Vagina (tissue), 2 donors: Measurements from ENCODE around the gene MAST4. TPM values are rescaled to one million over a fixed set of nuclear protein-coding genes. Genes with fewer than 3 reads are reported as not detected.

Experiments
- DNase-seq, 2 donors: peaks; one replicate each; pipeline ENCODE4 v3.0.0-alpha.2; 2017; ENCODE audit errors: extremely low spot score in 2 of 2
- H3K27ac ChIP-seq: fragments of 200-600 bp; sonication (generic); one replicate; pipeline ENCODE4 v1.5.1; 2019
- H3K27me3 ChIP-seq: fragments of 200-600 bp; sonication (generic); one replicate; pipeline ENCODE4 v1.5.1; 2019
- H3K36me3 ChIP-seq, 2 donors: fragments of 200-600 bp; sonication (generic); one replicate each; pipeline ENCODE4 v1.5.1; 2017 to 2019
- H3K4me1 ChIP-seq: fragments of 200-600 bp; sonication (generic); one replicate; pipeline ENCODE4 v1.5.1; 2019
- H3K4me3 ChIP-seq, 2 donors: fragments of 200-600 bp; sonication (generic); 1 replicate in 1 of 2; 2 replicates in 1 of 2; pipeline ENCODE4 v1.5.1; 2016 to 2019
- H3K9me3 ChIP-seq: fragments of 200-600 bp; sonication (generic); one replicate; pipeline ENCODE4 v1.5.1; 2019
- POLR2A ChIP-seq, 2 donors: fragments of 450-650 bp; IDR thresholded peaks; one replicate each; pipeline ENCODE4 v1.6.1; 2017; ENCODE audit warnings: antibody characterized with exemption in 2 of 2, mild to moderate bottlenecking in 2 of 2, moderate library complexity in 2 of 2
- POLR2AphosphoS5 ChIP-seq, 2 donors: sonication (generic); formaldehyde crosslinking; IDR thresholded peaks; one replicate each; pipeline ENCODE4 v1.9.0; 2017; ENCODE audit warnings: antibody characterized with exemption in 2 of 2, mild to moderate bottlenecking in 2 of 2, low read depth in 1 of 2; ENCODE audit not compliant: insufficient read depth in 1 of 2
- intact Hi-C: fragments of 100-400 bp; cut with DNase I; formaldehyde crosslinking; loops from one replicate; pipeline ENCODE4 v1.15.1; 2023
- total RNA-seq: library from RNA; depleted of rRNA; stranded (reverse); fragments of >200 nt; gene quantifications from one replicate; pipeline ENCODE4 v1.2.3, GENCODE V29; 2016
- TF ChIP-seq, protein P1 (sequence below), 3 experiments: fragments of 450-650 bp in 2 of 3; fragments of 200-600 bp in 1 of 3; sonication (generic) in 1 of 3; IDR thresholded peaks; one replicate each; pipeline ENCODE4 v1.5.1; 2017 to 2019; ENCODE audit warnings: antibody characterized with exemption in 3 of 3, mild to moderate bottlenecking in 2 of 3, moderate library complexity in 2 of 3

Gene MAST4
- total RNA-seq, 1 donor from 2014 or later, result 85.9 TPM

DNA sequence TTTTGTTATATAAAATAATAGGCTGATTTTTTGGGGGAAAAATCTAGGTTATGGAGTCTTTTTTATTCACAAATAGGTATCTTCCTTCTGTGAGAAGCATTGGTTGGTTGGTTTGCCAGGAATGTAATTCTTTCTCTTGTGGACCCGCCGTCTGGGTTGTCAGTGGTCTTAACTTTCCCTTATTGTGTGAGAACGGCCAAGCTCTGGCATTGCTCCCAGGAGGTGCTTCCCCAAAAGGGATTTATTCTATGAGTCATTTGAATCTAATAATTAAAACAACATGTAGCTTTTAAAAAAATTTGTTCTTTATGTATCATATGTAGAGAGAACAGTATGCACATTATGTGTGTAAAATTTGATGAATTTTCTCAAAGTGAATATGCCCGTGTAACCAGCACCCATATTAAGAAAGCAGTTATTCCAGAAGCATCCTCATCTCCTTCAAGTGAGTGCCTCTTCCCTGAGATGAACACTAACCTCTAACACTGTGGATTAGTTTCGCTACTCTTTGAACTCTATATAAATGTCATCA is 114.4 kb downstream of the MAST4 start:
- Histone ChIP-seq H3K4me3 (no peak overlapping the region), H3K27ac (no peak overlapping the region), H3K36me3 (no peaks in the 10 kb centered on the region), H3K4me1 (no peaks in the 10 kb centered on the region), H3K9me3 (no peaks in the 10 kb centered on the region), H3K27me3 (no peaks in the 10 kb centered on the region)
- no peak for DNase-seq
- TF ChIP-seq, protein P1, sequence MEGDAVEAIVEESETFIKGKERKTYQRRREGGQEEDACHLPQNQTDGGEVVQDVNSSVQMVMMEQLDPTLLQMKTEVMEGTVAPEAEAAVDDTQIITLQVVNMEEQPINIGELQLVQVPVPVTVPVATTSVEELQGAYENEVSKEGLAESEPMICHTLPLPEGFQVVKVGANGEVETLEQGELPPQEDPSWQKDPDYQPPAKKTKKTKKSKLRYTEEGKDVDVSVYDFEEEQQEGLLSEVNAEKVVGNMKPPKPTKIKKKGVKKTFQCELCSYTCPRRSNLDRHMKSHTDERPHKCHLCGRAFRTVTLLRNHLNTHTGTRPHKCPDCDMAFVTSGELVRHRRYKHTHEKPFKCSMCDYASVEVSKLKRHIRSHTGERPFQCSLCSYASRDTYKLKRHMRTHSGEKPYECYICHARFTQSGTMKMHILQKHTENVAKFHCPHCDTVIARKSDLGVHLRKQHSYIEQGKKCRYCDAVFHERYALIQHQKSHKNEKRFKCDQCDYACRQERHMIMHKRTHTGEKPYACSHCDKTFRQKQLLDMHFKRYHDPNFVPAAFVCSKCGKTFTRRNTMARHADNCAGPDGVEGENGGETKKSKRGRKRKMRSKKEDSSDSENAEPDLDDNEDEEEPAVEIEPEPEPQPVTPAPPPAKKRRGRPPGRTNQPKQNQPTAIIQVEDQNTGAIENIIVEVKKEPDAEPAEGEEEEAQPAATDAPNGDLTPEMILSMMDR (IDR thresholded peaks at IDR 0.05), result no peak
- TF ChIP-seq POLR2AphosphoS5 (IDR thresholded peaks at IDR 0.05; ENCODE audit: insufficient read depth in 1 of 2, low read depth in 1 of 2) (no peak), POLR2A (IDR thresholded peaks at IDR 0.05) (no peak)
- intact Hi-C loops, result no loop called here

DNA sequence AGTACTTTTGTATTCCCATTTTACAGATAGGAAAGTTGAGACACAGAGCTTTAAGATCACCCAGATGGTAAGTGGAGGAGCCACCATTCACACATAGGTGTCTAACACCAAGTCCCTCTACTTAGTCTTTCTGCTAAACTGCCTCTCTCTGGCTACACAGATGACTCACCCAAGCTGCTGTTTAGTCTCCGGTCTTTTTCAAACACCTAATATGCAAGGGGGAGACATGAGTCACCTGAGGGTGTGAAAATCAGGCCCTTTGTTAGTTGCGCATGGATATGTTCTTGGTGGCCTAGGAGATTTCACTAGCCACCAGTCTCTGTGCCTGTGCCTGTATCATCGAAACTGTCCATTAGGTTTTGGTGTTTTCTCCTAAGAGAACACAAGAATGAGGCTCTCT is 117.8 kb downstream of the MAST4 start:
- Histone ChIP-seq H3K36me3 (no peaks in the 10 kb centered on the region), H3K27me3 (no peaks in the 10 kb centered on the region), H3K27ac (no peak overlapping the region), H3K4me1 (no peaks in the 10 kb centered on the region), H3K4me3 (no peak overlapping the region), H3K9me3 (no peaks in the 10 kb centered on the region)
- TF ChIP-seq POLR2AphosphoS5 (IDR thresholded peaks at IDR 0.05; ENCODE audit: insufficient read depth in 1 of 2, low read depth in 1 of 2), result no peak
- TF ChIP-seq, protein P1 (IDR thresholded peaks at IDR 0.05), result no peak
- TF ChIP-seq POLR2A (IDR thresholded peaks at IDR 0.05), result no peak
- no peak for DNase-seq
- intact Hi-C loops, result no loop called here

DNA sequence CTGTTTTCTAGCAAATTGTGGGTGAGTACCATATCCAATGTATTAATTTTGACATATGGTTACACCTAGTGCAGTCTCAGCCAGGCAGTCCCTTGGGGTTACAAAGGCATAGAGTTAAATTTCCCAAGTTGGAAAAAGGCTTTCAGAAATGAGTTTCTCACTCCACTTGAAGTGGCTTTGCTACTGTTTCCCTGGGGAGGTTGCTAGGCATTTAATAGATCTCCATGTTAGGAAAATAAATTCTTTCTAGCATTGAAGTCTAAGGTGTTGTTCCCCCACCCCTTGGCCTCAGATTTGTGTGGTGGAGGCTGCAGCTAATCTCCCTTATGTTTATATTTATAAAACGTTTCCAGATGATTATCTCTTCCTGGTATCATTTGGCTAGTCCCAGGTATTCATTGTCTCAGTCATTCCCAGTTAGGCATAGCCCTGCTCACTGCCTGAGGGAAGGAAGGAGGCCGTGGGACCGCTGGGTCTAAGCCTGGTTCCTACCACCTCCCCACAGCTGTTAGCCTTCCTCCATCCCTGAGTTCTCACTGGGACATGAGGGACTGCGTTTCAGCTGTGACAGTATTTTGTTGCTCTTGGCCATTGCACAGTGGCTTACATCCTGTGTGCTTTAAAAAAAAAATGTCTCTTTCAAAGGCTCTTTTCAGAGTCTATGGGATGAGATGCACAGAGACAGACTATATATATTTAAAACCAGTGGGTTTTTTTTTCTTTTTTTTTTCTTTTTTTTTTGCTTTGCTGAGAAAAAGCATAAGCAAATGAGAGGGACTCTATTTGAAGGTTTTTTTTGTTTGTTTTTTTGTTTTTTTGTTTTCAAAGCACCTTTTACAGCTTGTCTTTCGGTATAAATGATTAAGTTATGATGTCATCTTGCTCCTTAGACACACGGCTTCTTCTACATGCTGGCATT is 121.5 kb downstream of the MAST4 start:
- intact Hi-C loops, result no loop called here
- TF ChIP-seq POLR2AphosphoS5 (IDR thresholded peaks at IDR 0.05; ENCODE audit: insufficient read depth in 1 of 2, low read depth in 1 of 2), result no peak
- TF ChIP-seq, protein P1 (IDR thresholded peaks at IDR 0.05), result no peak
- no peak for TF ChIP-seq POLR2A (IDR thresholded peaks at IDR 0.05)
- no peaks in the 10 kb centered on the region for H3K9me3 ChIP-seq
- H3K27ac ChIP-seq, result no peak overlapping the region
- H3K36me3 ChIP-seq, result no peaks in the 10 kb centered on the region
- H3K27me3 ChIP-seq, result no peaks in the 10 kb centered on the region
- no peak overlapping the region for H3K4me3 ChIP-seq
- H3K4me1 ChIP-seq, result no peaks in the 10 kb centered on the region
- no peak for DNase-seq

DNA sequence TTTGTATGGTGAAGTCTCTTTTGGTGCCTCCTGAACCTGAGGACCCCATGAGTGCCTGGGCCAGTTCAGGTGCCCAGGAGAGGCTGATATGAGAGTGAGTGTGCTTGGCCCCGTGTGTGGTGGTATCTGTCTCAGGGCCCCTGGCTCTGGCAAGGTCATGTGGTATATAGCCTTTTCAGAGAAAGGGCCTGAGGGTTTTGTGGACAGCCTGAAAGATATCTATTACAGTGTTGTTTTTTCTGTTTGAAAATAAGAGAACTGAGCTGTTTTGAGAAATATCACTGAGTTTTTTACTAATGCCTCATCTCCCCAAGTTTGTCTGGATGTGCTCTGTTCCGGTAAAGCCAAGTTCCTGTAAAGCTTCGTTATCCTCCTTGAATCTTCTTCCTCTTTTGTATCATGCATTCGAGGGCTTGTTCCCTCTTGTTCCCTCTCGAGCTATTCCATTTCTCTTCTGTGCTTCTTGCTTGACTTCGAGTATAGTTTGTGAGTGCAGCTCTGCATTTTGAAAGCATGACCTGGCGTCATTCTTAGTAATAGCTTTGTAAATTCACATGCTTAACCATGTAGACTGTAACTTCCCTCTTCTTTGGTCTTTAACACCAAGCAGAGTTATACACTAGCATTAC is 122.3 kb downstream of the MAST4 start:
- Histone ChIP-seq H3K4me1 (no peaks in the 10 kb centered on the region), H3K9me3 (no peaks in the 10 kb centered on the region), H3K4me3 (no peak overlapping the region), H3K27me3 (no peaks in the 10 kb centered on the region), H3K27ac (no peak overlapping the region), H3K36me3 (no peaks in the 10 kb centered on the region)
- intact Hi-C loops, result no loop called here
- DNase-seq, result no peak
- TF ChIP-seq, protein P1 (IDR thresholded peaks at IDR 0.05), result no peak
- TF ChIP-seq POLR2AphosphoS5 (IDR thresholded peaks at IDR 0.05; ENCODE audit: insufficient read depth in 1 of 2, low read depth in 1 of 2), result no peak
- no peak for TF ChIP-seq POLR2A (IDR thresholded peaks at IDR 0.05)
